Fibroblast of lung (primary cell): ENCODE measurements around the gene DAB1. TPM values are rescaled to one million over a fixed set of nuclear protein-coding genes. Genes with fewer than 3 reads are reported as not detected.
A peak's percentile ranks its signal among the peaks of the same experiment; 100 is the strongest.

Experiments used
- DNase-seq, 2 donors: peaks; one replicate each; pipeline versions ENCODE4 v3.0.0 to v3.0.0-alpha.2; 2010; ENCODE audit warnings: low read depth in 2 of 2
- H2AFZ ChIP-seq: 2 replicates; pipeline ENCODE4 v1.5.1; 2012; ENCODE audit warnings: low read length, control low read depth, inconsistent platforms
- H3K27ac ChIP-seq: 2 replicates; pipeline ENCODE4 v1.5.1; 2011; ENCODE audit warnings: low read length, control low read depth; ENCODE audit not compliant: insufficient read depth
- H3K27me3 ChIP-seq: 2 replicates; pipeline ENCODE4 v1.5.1; 2011; ENCODE audit warnings: mild to moderate bottlenecking, low read length; ENCODE audit not compliant: control insufficient read depth, insufficient read depth
- H3K36me3 ChIP-seq: 2 replicates; pipeline ENCODE4 v1.5.1; 2011; ENCODE audit warnings: low read length; ENCODE audit not compliant: control insufficient read depth, insufficient read depth
- H3K4me1 ChIP-seq: 2 replicates; pipeline ENCODE4 v1.5.1; 2011; ENCODE audit warnings: low read length; ENCODE audit not compliant: control insufficient read depth, insufficient read depth; ENCODE audit errors: extremely low read depth
- H3K4me2 ChIP-seq: 2 replicates; pipeline ENCODE4 v1.5.1; 2011; ENCODE audit warnings: low read length, control low read depth; ENCODE audit not compliant: insufficient read depth; ENCODE audit errors: extremely low read depth
- H3K4me3 ChIP-seq, 4 experiments: fragments of 200-600 bp in 1 of 4; sonication (generic) in 1 of 4; replicated peaks in 1 of 4; 2 replicates each; pipeline ENCODE4 v1.5.1; 2011 to 2016; ENCODE audit warnings: low read length in 4 of 4, low read depth in 3 of 4, mild to moderate bottlenecking in 3 of 4, control low read depth in 2 of 4, inconsistent platforms in 1 of 4, mixed read lengths in 1 of 4; ENCODE audit not compliant: insufficient read depth in 1 of 4; ENCODE audit errors: control extremely low read depth in 1 of 4
- H3K79me2 ChIP-seq: 2 replicates; pipeline ENCODE4 v1.5.1; 2012; ENCODE audit warnings: mild to moderate bottlenecking, low read length, inconsistent platforms; ENCODE audit not compliant: control insufficient read depth, insufficient read depth
- H3K9ac ChIP-seq: 2 replicates; pipeline ENCODE4 v1.5.1; 2011; ENCODE audit warnings: mild to moderate bottlenecking, low read length, control low read depth; ENCODE audit not compliant: insufficient read depth
- H3K9me3 ChIP-seq: 2 replicates; pipeline ENCODE4 v1.5.1; 2012; ENCODE audit warnings: low read depth, low read length; ENCODE audit not compliant: control insufficient read depth, insufficient read depth
- H4K20me1 ChIP-seq: 2 replicates; pipeline ENCODE4 v1.5.1; 2011; ENCODE audit warnings: low read length; ENCODE audit not compliant: control insufficient read depth, insufficient read depth; ENCODE audit errors: extremely low read depth
- EZH2 ChIP-seq: IDR thresholded peaks from 2 replicates; pipeline ENCODE4 v1.5.1; 2012; ENCODE audit warnings: low read length, control low read depth, mild to moderate bottlenecking; ENCODE audit errors: missing control alignments
- polyA plus RNA-seq, 2 donors: library from polyadenylated mRNA; depleted of rRNA in 1 of 2; stranded (reverse) in 1 of 2; unstranded in 1 of 2; fragments of >200 nt; gene quantifications; 2 replicates each; pipeline ENCODE4 v1.2.1, GENCODE V29; 2011 to 2012; ENCODE audit warnings: missing spikeins in 1 of 2
- total RNA-seq: library from RNA; depleted of rRNA; stranded (reverse); fragments of >200 nt; gene quantifications from 2 replicates; pipeline ENCODE4 v1.2.1, GENCODE V29; 2014
- TF ChIP-seq, protein P1 (sequence below), 2 donors: IDR thresholded peaks in 1 of 2; conservative IDR thresholded peaks in 1 of 2; 1 replicate in 1 of 2; 2 replicates in 1 of 2; pipeline ENCODE4 v1.5.1; 2011 to 2012; ENCODE audit warnings: low read length in 2 of 2, control low read depth in 1 of 2, inconsistent platforms in 1 of 2, low read depth in 1 of 2, mild to moderate bottlenecking in 1 of 2

Gene DAB1
- total and polyA plus RNA-seq, 2 donors (not counting 1 experiment from before 2014, with no cell fraction given): 0.17 to 2.0 TPM

DNA sequence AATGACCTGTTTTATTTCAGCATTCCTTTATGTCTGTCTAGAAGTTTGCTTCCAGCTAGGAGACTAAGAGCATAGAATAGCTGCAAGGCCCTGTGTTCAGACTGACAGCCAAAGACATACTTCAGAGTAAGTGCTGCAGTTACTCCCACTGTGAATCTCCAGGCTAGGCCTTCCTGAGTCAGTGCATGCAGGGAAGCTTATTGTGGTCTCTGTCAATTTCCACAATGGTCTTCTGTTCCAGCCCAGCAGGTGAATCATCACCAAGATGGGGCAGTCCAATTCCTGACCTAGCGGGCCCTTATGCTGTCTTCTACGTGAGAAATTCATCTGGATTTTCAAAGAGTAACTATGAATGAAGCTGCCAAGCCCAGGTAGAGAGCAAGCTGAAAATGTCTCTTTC, 311.7 kb downstream of the DAB1 start:
- no peak overlapping the region for H3K9ac ChIP-seq
- H4K20me1 ChIP-seq: no peaks in the 10 kb centered on the region
- H3K27me3 ChIP-seq: no peaks in the 10 kb centered on the region
- H3K79me2 ChIP-seq: no peaks in the 10 kb centered on the region
- no peak overlapping the region for H3K4me2 ChIP-seq
- H2AFZ ChIP-seq: no peak overlapping the region
- H3K36me3 ChIP-seq: no peaks in the 10 kb centered on the region
- no peak overlapping the region for H3K27ac ChIP-seq
- no peak overlapping the region for H3K4me3 ChIP-seq
- H3K9me3 ChIP-seq: no peaks in the 10 kb centered on the region
- DNase-seq: peak in 1 of 2 donors; percentile 72
- H3K4me1 ChIP-seq: no peaks in the 10 kb centered on the region
- TF ChIP-seq, protein P1, sequence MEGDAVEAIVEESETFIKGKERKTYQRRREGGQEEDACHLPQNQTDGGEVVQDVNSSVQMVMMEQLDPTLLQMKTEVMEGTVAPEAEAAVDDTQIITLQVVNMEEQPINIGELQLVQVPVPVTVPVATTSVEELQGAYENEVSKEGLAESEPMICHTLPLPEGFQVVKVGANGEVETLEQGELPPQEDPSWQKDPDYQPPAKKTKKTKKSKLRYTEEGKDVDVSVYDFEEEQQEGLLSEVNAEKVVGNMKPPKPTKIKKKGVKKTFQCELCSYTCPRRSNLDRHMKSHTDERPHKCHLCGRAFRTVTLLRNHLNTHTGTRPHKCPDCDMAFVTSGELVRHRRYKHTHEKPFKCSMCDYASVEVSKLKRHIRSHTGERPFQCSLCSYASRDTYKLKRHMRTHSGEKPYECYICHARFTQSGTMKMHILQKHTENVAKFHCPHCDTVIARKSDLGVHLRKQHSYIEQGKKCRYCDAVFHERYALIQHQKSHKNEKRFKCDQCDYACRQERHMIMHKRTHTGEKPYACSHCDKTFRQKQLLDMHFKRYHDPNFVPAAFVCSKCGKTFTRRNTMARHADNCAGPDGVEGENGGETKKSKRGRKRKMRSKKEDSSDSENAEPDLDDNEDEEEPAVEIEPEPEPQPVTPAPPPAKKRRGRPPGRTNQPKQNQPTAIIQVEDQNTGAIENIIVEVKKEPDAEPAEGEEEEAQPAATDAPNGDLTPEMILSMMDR (conservative IDR thresholded peaks at IDR 0.05 in 1 of 2, IDR thresholded peaks at IDR 0.05 in 1 of 2; ENCODE audit: low read depth in 1 of 2, low read length in 2 of 2): no peak
- no peak for TF ChIP-seq EZH2

DNA sequence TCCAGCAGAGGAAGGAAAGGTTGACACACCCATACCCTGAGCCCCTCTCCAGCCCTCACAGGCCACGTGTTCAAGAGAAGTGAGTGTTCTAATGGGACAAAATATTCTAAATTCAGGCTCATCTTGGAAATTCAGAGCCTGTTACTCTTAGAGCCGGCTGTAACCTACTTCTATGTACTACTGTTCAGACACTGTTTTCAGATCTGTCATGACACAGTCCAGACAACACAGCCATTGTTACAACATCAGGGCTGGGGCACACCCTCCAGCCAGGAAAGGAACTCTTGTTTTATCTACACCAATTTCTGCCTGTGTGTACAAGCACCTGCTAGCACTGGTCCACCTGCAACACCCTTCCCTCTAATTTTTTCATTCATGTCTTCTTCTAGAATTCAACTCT, 312.7 kb downstream of the DAB1 start:
- DNase-seq: no peak
- no peak overlapping the region for H3K9ac ChIP-seq
- TF ChIP-seq EZH2: no peak
- TF ChIP-seq, protein P1 (conservative IDR thresholded peaks at IDR 0.05 in 1 of 2, IDR thresholded peaks at IDR 0.05 in 1 of 2; ENCODE audit: low read depth in 1 of 2, low read length in 2 of 2): no peak
- no peaks in the 10 kb centered on the region for H3K36me3 ChIP-seq
- H4K20me1 ChIP-seq: no peaks in the 10 kb centered on the region
- no peaks in the 10 kb centered on the region for H3K27me3 ChIP-seq
- H2AFZ ChIP-seq: no peak overlapping the region
- H3K27ac ChIP-seq: no peak overlapping the region
- no peak overlapping the region for H3K4me3 ChIP-seq
- no peaks in the 10 kb centered on the region for H3K79me2 ChIP-seq
- no peak overlapping the region for H3K4me2 ChIP-seq
- no peaks in the 10 kb centered on the region for H3K4me1 ChIP-seq
- no peaks in the 10 kb centered on the region for H3K9me3 ChIP-seq

DNA sequence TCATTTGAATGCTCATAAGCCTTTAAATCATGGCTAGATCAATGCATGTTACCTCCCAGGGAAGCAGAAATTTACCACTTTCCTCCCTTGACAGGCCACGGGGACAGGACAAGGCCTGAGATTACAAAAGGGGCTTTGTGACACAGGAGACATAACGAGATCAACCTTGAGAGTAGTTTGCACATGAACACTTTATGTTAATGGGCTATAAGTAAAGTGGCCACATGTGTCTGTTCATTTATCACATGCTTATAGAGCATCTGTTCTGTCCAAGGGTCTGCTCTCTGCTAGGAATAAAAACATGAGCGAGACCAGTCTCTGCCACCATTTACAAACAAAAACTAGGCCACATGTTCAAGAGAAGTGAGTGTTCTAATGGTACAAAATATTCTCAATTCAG, 314.0 kb downstream of the DAB1 start:
- no peaks in the 10 kb centered on the region for H3K36me3 ChIP-seq
- TF ChIP-seq, protein P1 (conservative IDR thresholded peaks at IDR 0.05 in 1 of 2, IDR thresholded peaks at IDR 0.05 in 1 of 2; ENCODE audit: low read depth in 1 of 2, low read length in 2 of 2): no peak
- no peak for TF ChIP-seq EZH2
- no peaks in the 10 kb centered on the region for H3K27me3 ChIP-seq
- H4K20me1 ChIP-seq: no peaks in the 10 kb centered on the region
- H3K9me3 ChIP-seq: no peaks in the 10 kb centered on the region
- H3K4me2 ChIP-seq: no peak overlapping the region
- DNase-seq: no peak
- no peaks in the 10 kb centered on the region for H3K4me1 ChIP-seq
- H3K79me2 ChIP-seq: no peaks in the 10 kb centered on the region
- no peak overlapping the region for H2AFZ ChIP-seq
- no peak overlapping the region for H3K4me3 ChIP-seq
- no peak overlapping the region for H3K9ac ChIP-seq
- H3K27ac ChIP-seq: no peak overlapping the region
